ENCODE data around the gene OPHN1.

Gene OPHN1

GRCh38 chrX:68060506-68061205 is 372.6 kb downstream of the OPHN1 start:
- Mint-ChIP-seq H3K27ac (no peak overlapping the region), H3K4me3 (no peak overlapping the region), H3K36me3 (ENCODE audit: low read depth) (no peaks in the 10 kb centered on the region), H3K27me3 (no peaks in the 10 kb centered on the region), H3K9me3 (no peaks in the 10 kb centered on the region), H3K4me1 (ENCODE audit: low read depth) (peaks cover 7% of the 10 kb centered on the region)
- intact Hi-C loops (cut with micrococcal nuclease): no loop called here

- intact Hi-C loops (cut with micrococcal nuclease): no loop called here
- Mint-ChIP-seq H3K4me3 (no peak overlapping the region), H3K36me3 (ENCODE audit: low read depth) (no peaks in the 10 kb centered on the region), H3K27me3 (no peaks in the 10 kb centered on the region), H3K27ac (no peak overlapping the region), H3K4me1 (ENCODE audit: low read depth) (peaks cover 7% of the 10 kb centered on the region), H3K9me3 (no peaks in the 10 kb centered on the region)
Observed at GRCh38 chrX:68059469-68059868, 373.8 kb downstream of the OPHN1 start.

GRCh38 chrX:68049466-68049865 is 383.8 kb downstream of the OPHN1 start:
- no peaks in the 10 kb centered on the region for H3K4me1 Mint-ChIP-seq (ENCODE audit: low read depth)
- intact Hi-C loops (cut with micrococcal nuclease): no loop called here
- H3K4me3 Mint-ChIP-seq: no peak overlapping the region
- no peaks in the 10 kb centered on the region for H3K9me3 Mint-ChIP-seq
- H3K27ac Mint-ChIP-seq: no peak overlapping the region
- H3K36me3 Mint-ChIP-seq (ENCODE audit: low read depth): peaks cover 12% of the 10 kb centered on the region
- no peaks in the 10 kb centered on the region for H3K27me3 Mint-ChIP-seq

- H3K4me1 Mint-ChIP-seq (ENCODE audit: low read depth): no peaks in the 10 kb centered on the region
- H3K27me3 Mint-ChIP-seq: no peaks in the 10 kb centered on the region
- H3K27ac Mint-ChIP-seq: no peak overlapping the region
- H3K4me3 Mint-ChIP-seq: no peak overlapping the region
- intact Hi-C loops (cut with micrococcal nuclease): no loop called here
- H3K36me3 Mint-ChIP-seq (ENCODE audit: low read depth): peaks cover 12% of the 10 kb centered on the region
- no peaks in the 10 kb centered on the region for H3K9me3 Mint-ChIP-seq
Observed at GRCh38 chrX:68048774-68049173, 384.5 kb downstream of the OPHN1 start.

- no peaks in the 10 kb centered on the region for H3K4me1 Mint-ChIP-seq (ENCODE audit: low read depth)
- intact Hi-C loops (cut with micrococcal nuclease): no loop called here
- no peaks in the 10 kb centered on the region for H3K9me3 Mint-ChIP-seq
- H3K4me3 Mint-ChIP-seq: no peak overlapping the region
- no peak overlapping the region for H3K27ac Mint-ChIP-seq
- no peaks in the 10 kb centered on the region for H3K36me3 Mint-ChIP-seq (ENCODE audit: low read depth)
- H3K27me3 Mint-ChIP-seq: no peaks in the 10 kb centered on the region
Observed at GRCh38 chrX:68045008-68045577, 388.2 kb downstream of the OPHN1 start.

GRCh38 chrX:68043713-68044438 is 389.4 kb downstream of the OPHN1 start:
- Mint-ChIP-seq H3K4me3 (no peak overlapping the region), H3K36me3 (ENCODE audit: low read depth) (no peaks in the 10 kb centered on the region), H3K9me3 (no peaks in the 10 kb centered on the region), H3K27me3 (no peaks in the 10 kb centered on the region), H3K27ac (no peak overlapping the region), H3K4me1 (ENCODE audit: low read depth) (no peaks in the 10 kb centered on the region)
- intact Hi-C loops (cut with micrococcal nuclease): no loop called here

GRCh38 chrX:68041110-68041509 is 392.2 kb downstream of the OPHN1 start:
- Mint-ChIP-seq H3K4me1 (ENCODE audit: low read depth) (no peaks in the 10 kb centered on the region), H3K27ac (no peak overlapping the region), H3K4me3 (no peak overlapping the region), H3K9me3 (no peaks in the 10 kb centered on the region), H3K36me3 (ENCODE audit: low read depth) (no peaks in the 10 kb centered on the region), H3K27me3 (no peaks in the 10 kb centered on the region)
- intact Hi-C loops (cut with micrococcal nuclease): no loop called here

- Mint-ChIP-seq H3K4me1 (ENCODE audit: low read depth) (no peaks in the 10 kb centered on the region), H3K9me3 (no peaks in the 10 kb centered on the region), H3K4me3 (no peak overlapping the region), H3K27ac (no peak overlapping the region), H3K27me3 (no peaks in the 10 kb centered on the region), H3K36me3 (ENCODE audit: low read depth) (no peaks in the 10 kb centered on the region)
- intact Hi-C loops (cut with micrococcal nuclease): loop anchor here (2.0 kb wide), 1 partner anchor 128 kb away; no protein-coding TSS in a partner anchor
Observed at GRCh38 chrX:68018248-68019203, 414.8 kb downstream of the OPHN1 start.

- H3K27ac Mint-ChIP-seq: no peak overlapping the region
- H3K36me3 Mint-ChIP-seq (ENCODE audit: low read depth): no peaks in the 10 kb centered on the region
- no peaks in the 10 kb centered on the region for H3K27me3 Mint-ChIP-seq
- H3K4me3 Mint-ChIP-seq: no peak overlapping the region
- no peaks in the 10 kb centered on the region for H3K4me1 Mint-ChIP-seq (ENCODE audit: low read depth)
- peaks cover 15% of the 10 kb centered on the region for H3K9me3 Mint-ChIP-seq
- intact Hi-C loops (cut with micrococcal nuclease): no loop called here
Observed at GRCh38 chrX:67998540-67998939, 434.8 kb downstream of the OPHN1 start.

Measured in dendritic cell treated with granulocyte-macrophage colony-stimulating factor and Interleukin-4, amounts not matched to agents 40 ng/mL and 50 ng/mL, for 4 days (primary cell).